Aorta (tissue), 5 donors: ENCODE data around the gene DMWD. TPM values are rescaled to one million over a fixed set of nuclear protein-coding genes. Genes with fewer than 3 reads are reported as not detected.
"Not testable (repeated sequence)": the region's sequence is repeated elsewhere in the genome, so short reads cannot be mapped to it uniquely, and the experiment has no call there.

Source experiments
- ATAC-seq: fragments of 200-7000 bp; cut with Tn5 transposase; one replicate; pipeline ENCODE4 v1.9.1; 2022; ENCODE audit warnings: moderate library complexity; ENCODE audit not compliant: low FRiP score
- DNase-seq, 2 donors: peaks; one replicate each; pipeline ENCODE4 v3.0.0-alpha.2; 2020
- H3K27ac ChIP-seq, 2 donors: one replicate each; pipeline ENCODE4 v1.5.1; 2013; ENCODE audit warnings: low read length in 2 of 2, mild to moderate bottlenecking in 2 of 2, moderate library complexity in 2 of 2, control low read depth in 1 of 2, inconsistent platforms in 1 of 2, low read depth in 1 of 2
- H3K27me3 ChIP-seq, 2 donors: one replicate each; pipeline ENCODE4 v1.6.1; 2013; ENCODE audit warnings: control low read depth in 1 of 2, low read length in 1 of 2, mild to moderate bottlenecking in 1 of 2, moderate library complexity in 1 of 2; ENCODE audit not compliant: insufficient read depth in 2 of 2, control insufficient read depth in 1 of 2
- H3K36me3 ChIP-seq, 2 donors: one replicate each; pipeline ENCODE4 v1.6.1; 2013; ENCODE audit warnings: control low read depth in 1 of 2, low read length in 1 of 2, mild to moderate bottlenecking in 1 of 2; ENCODE audit not compliant: insufficient read depth in 2 of 2, control insufficient read depth in 1 of 2
- H3K4me1 ChIP-seq, 2 donors: one replicate each; pipeline ENCODE4 v1.6.1; 2013; ENCODE audit warnings: low read length in 2 of 2, control low read depth in 1 of 2, mild to moderate bottlenecking in 1 of 2, moderate library complexity in 1 of 2; ENCODE audit not compliant: insufficient read depth in 2 of 2, control insufficient read depth in 1 of 2
- H3K4me3 ChIP-seq, 2 donors: one replicate each; pipeline ENCODE4 v1.5.1; 2013; ENCODE audit warnings: low read length in 2 of 2, control low read depth in 1 of 2, mild to moderate bottlenecking in 1 of 2
- H3K9me3 ChIP-seq: one replicate; pipeline ENCODE4 v1.6.1; 2013; ENCODE audit warnings: mild to moderate bottlenecking, low read length; ENCODE audit not compliant: control insufficient read depth
- WGBS, 2 donors: extraction: QIAGEN DNeasy Blood & Tissue Kit; methylation state at CpG; one replicate each; pipeline ENCODE4 v1.1.7; 2013; 5-methylcytosine and 5-hydroxymethylcytosine counted together
- intact Hi-C, 2 donors: fragments of 100-400 bp; cut with DNase I; formaldehyde crosslinking; loops; one replicate each; pipeline versions ENCODE4 v1.14.2 to v1.15.0; 2022
- polyA plus RNA-seq, 2 donors: library from polyadenylated mRNA; stranded (reverse); fragments of 200-250 nt; gene quantifications; one replicate each; pipeline ENCODE4 v1.2.3, GENCODE V29; 2013
- total RNA-seq, 2 donors: library from RNA; stranded (reverse); fragmentation: NEBNext Ultra II Directional; extraction: Animal tissue kit (Norgen Biotek cat#: 25700); gene quantifications; one replicate each; pipeline ENCODE4 v1.2.1, GENCODE V29; 2021
- donor health status: healthy with polysubstance abuse.
- donor health status: Bipolar disorder and iron deficiency.
- donor health status: DM: no; HTN: no; CAD: no.
- donor health status: DM: no; HTN: no; CAD: no.
- donor health status: DM: yes; HTN: yes; CAD: no.

DMWD gene
- total and polyA plus RNA-seq, 4 donors: 20.9 to 70.7 (median 66.4) TPM

GRCh38 chr19:45761714-45762113 is 30.9 kb downstream of the DMWD start:
- H3K4me1 ChIP-seq: no peaks in the 10 kb centered on the region
- no peaks in the 10 kb centered on the region for H3K36me3 ChIP-seq
- DNase-seq: no peak
- WGBS, 2 donors: 88 to 91% methylated on average over 15 to 17 of the region's 17 CpGs
- no peak for ATAC-seq
- no peak overlapping the region for H3K27ac ChIP-seq
- H3K9me3 ChIP-seq: no peaks in the 10 kb centered on the region
- no peak overlapping the region for H3K4me3 ChIP-seq
- H3K27me3 ChIP-seq: no peaks in the 10 kb centered on the region
- intact Hi-C loops: no loop called here

- Histone ChIP-seq H3K9me3 (no peaks in the 10 kb centered on the region), H3K36me3 (no peaks in the 10 kb centered on the region), H3K4me3 (no peak overlapping the region), H3K27ac (no peak overlapping the region), H3K4me1 (no peaks in the 10 kb centered on the region), H3K27me3 (no peaks in the 10 kb centered on the region)
- intact Hi-C loops: no loop called here
- ATAC-seq: no peak
- no peak for DNase-seq
- WGBS, 2 donors: 83 to 88% methylated on average over 9 of the region's 9 CpGs
Measured at GRCh38 chr19:45758921-45759320, 33.7 kb downstream of the DMWD start.

GRCh38 chr19:45757695-45758094 is 35.0 kb downstream of the DMWD start:
- no peaks in the 10 kb centered on the region for H3K36me3 ChIP-seq
- WGBS, 2 donors: 82 to 85% methylated on average over 9 of the region's 9 CpGs
- H3K4me1 ChIP-seq: no peaks in the 10 kb centered on the region
- DNase-seq: no peak
- H3K27me3 ChIP-seq: no peaks in the 10 kb centered on the region
- ATAC-seq: no peak
- H3K9me3 ChIP-seq: no peaks in the 10 kb centered on the region
- intact Hi-C loops: no loop called here
- H3K4me3 ChIP-seq: no peak overlapping the region
- H3K27ac ChIP-seq: no peak overlapping the region

GRCh38 chr19:45754323-45754722 is 38.3 kb downstream of the DMWD start:
- no peaks in the 10 kb centered on the region for H3K36me3 ChIP-seq
- H3K4me3 ChIP-seq: no peak overlapping the region
- DNase-seq (no peak), ATAC-seq (no peak)
- no peaks in the 10 kb centered on the region for H3K9me3 ChIP-seq
- no peaks in the 10 kb centered on the region for H3K4me1 ChIP-seq
- no peak overlapping the region for H3K27ac ChIP-seq
- H3K27me3 ChIP-seq: no peaks in the 10 kb centered on the region
- intact Hi-C loops: no loop called here
- 96% methylated on average over 8 of the region's 8 CpGs for WGBS, 2 donors

GRCh38 chr19:45753548-45753947 is 39.1 kb downstream of the DMWD start:
- Histone ChIP-seq H3K36me3 (no peaks in the 10 kb centered on the region), H3K9me3 (no peaks in the 10 kb centered on the region), H3K4me1 (no peaks in the 10 kb centered on the region), H3K27ac (no peak overlapping the region), H3K4me3 (no peak overlapping the region), H3K27me3 (no peaks in the 10 kb centered on the region)
- DNase-seq (no peak), ATAC-seq (no peak)
- 71 to 74% methylated on average over 6 of the region's 6 CpGs for WGBS, 2 donors
- intact Hi-C loops: no loop called here

GRCh38 chr19:45752639-45753038 is 40.0 kb downstream of the DMWD start:
- Histone ChIP-seq H3K36me3 (no peaks in the 10 kb centered on the region), H3K9me3 (no peaks in the 10 kb centered on the region), H3K27ac (no peak overlapping the region), H3K4me1 (no peaks in the 10 kb centered on the region), H3K4me3 (no peak overlapping the region), H3K27me3 (no peaks in the 10 kb centered on the region)
- 96 to 98% methylated on average over 11 to 12 of the region's 12 CpGs for WGBS, 2 donors
- ATAC-seq: no peak
- intact Hi-C loops: no loop called here
- no peak for DNase-seq

- WGBS, 2 donors: 90 to 93% methylated on average over 10 of the region's 10 CpGs
- H3K27ac ChIP-seq, H3K4me1 ChIP-seq, ATAC-seq, intact Hi-C loops, DNase-seq, H3K4me3 ChIP-seq, H3K9me3 ChIP-seq, H3K36me3 ChIP-seq, H3K27me3 ChIP-seq: not testable (repeated sequence)
Measured at GRCh38 chr19:45751483-45751882, 41.2 kb downstream of the DMWD start.

GRCh38 chr19:45747513-45747912 is 45.1 kb downstream of the DMWD start:
- no peak for ATAC-seq
- Histone ChIP-seq H3K4me3 (no peak overlapping the region), H3K9me3 (no peaks in the 10 kb centered on the region), H3K36me3 (no peaks in the 10 kb centered on the region), H3K4me1 (no peaks in the 10 kb centered on the region), H3K27ac (no peak overlapping the region), H3K27me3 (no peaks in the 10 kb centered on the region)
- 84 to 88% methylated on average over 5 of the region's 5 CpGs for WGBS, 2 donors
- intact Hi-C loops: no loop called here
- no peak for DNase-seq

- Histone ChIP-seq H3K9me3 (no peaks in the 10 kb centered on the region), H3K4me3 (no peak overlapping the region), H3K27me3 (no peaks in the 10 kb centered on the region), H3K36me3 (no peaks in the 10 kb centered on the region), H3K4me1 (no peaks in the 10 kb centered on the region), H3K27ac (no peak overlapping the region)
- ATAC-seq (no peak), DNase-seq (no peak)
- 58 to 61% methylated on average over 5 of the region's 5 CpGs for WGBS, 2 donors
- intact Hi-C loops: no loop called here
Measured at GRCh38 chr19:45746866-45747265, 45.8 kb downstream of the DMWD start.
